ENCODE results near the gene SUPT5H.

SUPT5H gene

DNA sequence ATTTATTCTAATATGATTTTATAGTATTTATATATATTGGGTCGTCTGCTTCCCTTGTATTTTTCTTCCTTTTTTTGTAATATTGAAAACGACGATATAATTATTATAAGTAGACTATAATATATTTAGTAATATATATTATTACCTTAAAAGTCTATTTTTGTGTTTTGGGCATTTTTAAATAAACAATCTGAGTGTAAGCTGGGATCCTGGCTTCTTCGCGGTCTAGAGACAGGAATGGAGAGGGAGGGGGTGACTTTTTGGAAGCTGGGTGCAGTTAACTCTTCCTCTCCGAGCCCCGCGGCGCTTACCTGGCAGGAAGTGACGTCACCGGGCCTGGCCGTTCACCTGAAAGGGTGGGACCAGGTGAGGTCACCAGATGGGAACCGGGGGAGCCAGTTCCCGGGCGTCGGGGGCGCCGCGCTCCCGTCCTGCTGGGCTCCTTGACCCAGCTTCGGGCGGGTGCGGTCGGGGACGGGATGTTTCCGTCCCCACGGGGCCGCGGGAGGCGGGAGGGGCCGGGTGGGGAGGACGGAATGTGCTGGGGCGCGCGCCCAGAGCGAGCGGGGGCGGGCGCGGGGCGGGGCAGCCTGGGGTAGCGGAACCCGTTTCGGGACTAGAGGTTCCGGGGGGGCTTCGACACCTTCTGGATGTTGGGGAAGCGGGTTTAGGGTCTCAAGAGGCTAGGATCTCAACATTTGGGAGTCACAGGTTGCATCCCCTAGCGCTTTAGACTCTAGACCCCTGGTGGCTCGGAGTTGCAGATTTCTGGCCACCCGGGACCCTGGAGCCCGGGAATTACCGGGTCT lies 36.0 kb upstream of the SUPT5H start:
- peak; percentile 81 for DNase-seq

DNA sequence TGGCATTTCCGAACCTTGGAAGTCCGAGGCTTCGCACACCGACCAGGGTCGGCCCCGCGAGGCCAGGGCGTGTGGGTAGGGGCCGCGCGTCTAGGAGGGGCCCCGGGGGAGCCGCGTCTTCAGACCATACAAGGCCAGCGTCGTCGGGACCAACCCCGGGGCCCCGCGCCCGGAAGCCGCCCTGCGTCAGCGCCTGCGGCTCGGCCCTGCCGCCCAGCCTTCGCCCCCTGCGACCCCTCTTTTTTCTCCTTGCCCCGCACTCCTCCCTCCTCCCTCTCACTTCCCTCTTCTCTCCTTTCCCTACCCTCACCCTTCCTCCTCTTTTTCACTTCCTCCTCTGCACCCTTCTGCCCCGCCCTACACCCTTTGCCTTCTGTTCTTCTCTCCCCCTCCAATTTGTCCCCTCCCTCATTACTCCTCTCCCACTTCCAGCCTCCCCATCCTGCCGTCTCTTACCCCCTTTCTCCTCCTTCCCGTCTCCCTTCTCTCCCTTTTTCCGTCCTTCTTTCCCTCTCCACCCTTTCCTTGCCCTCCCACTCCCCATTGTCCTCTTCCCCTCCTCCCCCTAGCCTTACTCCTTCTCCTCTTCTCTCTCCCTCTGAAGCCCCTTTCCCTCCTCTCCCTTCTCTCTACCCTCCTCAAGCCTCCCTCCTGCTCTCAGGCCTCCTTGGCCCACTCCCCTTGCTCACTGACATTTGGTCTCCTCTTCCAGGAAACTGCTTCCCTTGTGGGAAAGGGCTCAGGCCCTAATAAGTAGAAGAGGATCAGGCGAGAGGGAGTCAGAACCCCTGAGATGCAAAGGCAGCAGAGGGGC lies 35.2 kb upstream of the SUPT5H start:
- DNase-seq = no peak

DNA sequence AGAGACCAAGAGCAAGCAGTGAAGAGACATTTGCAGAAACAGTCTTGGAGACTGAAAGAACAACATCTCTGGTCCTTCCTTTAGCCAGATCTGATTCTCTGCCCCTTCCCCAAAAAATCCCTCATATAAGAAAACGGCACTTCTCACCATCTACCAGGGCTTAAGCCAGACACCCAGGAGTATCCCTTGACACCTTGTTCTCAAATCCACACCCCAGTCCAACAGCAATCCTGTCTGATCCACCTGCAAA lies 34.6 kb upstream of the SUPT5H start:
- DNase-seq = no peak

GRCh38 chr19:39411081-39411831 lies 34.1 kb upstream of the SUPT5H start:
- no peak for DNase-seq

DNA sequence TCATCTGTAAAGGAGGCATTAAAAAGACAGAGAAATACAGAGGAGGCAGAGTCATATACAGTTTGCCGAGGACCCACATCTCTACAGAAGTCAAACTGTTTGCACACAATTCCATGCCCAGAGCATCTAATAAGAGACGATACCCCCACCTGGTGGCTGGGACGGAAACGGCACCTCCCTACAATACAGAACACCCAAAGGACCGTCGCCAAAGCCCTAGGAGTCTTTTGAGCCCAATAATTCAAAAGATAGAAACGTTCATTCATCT lies 33.6 kb upstream of the SUPT5H start:
- peak; percentile 85 for DNase-seq

DNA sequence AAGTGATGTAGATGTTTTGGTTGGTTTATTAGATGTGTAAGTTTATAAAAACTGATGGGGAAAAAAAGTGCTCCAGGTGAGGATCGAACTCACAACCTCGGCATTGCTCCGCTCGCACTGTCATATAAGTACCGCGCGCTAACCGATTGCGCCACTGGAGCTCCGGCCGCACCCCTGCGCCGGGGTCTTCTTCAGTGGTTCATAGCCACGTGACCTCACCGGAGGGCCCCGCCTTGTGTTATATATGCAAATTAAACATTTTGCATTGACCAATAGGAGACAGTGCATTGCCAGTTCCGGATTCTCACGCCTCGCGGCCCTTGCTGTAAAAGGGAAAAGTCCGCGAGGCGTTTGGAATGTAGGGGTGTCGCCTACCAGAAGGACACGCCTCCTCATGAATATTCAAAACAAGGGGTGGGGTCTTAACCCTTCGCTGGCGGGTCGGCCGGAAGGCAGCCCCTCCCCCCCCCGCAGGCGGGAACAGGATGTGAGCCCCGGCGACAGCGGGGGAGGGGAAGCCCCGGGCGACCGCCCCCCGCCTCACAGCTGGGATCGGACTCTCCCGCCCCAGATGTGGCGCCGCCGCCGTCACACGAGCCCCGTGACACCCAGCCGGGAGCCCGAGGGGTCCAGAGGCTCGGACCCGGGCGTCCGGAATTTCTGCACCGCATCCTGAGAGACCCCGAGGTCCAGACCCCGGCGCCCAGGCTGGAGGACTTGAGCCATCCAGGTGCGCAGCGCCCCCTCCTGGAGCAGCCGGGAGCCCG lies 33.1 kb upstream of the SUPT5H start, which contains the start of gene PLEKHG2:
Gene PLEKHG2 (plus strand): TSS at position 570 of the 767 bp plus-strand sequence. CDS start 1,418 bp downstream, outside the sequence.
- DNase-seq = peak; percentile 94

DNA sequence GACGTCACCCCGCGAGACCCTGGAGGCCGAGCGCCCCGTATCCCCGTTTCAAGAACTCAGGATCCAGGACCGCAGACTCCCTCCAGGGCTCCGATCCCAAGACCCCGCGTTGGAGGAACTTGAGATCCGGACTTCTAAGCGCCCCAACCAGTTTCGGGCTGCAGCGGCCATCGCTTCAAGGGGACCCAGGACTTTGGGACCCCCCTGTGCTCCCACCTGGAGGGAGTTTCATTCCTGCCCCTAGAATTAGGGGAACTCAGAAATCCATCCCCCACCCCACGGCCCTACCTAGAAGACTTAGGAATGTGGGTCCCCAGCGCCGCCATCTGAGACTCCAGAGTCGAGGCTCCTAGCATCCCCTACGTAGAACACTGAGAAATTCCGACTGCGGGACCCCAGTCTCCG lies 32.5 kb upstream of the SUPT5H start:
- DNase-seq = no peak

GRCh38 chr19:39413272-39413910 lies 32.0 kb upstream of the SUPT5H start:
- DNase-seq = no peak

DNA sequence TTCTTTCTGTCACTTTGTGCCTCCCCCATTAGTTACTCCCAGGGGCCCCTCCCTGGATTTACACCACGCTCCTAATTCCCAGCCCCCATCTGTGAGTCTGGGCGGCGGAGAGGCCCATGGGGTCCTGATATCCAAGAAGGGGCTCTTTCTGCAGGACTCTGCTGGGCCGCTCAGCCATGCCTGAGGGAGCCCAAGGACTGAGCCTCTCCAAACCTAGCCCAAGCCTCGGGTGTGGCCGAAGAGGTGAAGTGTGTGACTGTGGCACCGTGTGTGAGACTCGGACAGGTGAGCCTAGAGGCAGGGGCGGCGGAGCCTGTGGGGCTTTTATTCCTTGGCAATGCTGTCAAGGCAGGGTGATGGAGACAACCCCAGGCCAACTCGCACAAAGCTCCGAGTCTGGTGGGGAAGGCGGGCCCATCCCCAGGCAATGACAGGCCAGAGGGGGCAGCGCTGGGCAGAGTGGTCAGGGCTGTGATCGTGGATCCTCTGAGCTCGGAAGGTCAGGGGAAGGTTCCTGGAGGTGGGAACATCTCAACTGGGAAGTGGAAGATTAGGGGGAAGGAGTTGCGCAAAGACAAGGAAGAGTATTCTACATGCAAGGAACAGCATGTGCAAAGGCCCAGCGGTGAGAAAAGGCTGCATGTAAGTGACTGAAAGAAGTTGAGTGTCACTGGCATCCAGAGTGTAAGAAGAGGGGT lies 31.3 kb upstream of the SUPT5H start:
- DNase-seq = no peak

GRCh38 chr19:39415111-39416046 lies 30.0 kb upstream of the SUPT5H start:
- DNase-seq = no peak

GRCh38 chr19:39416152-39417120 lies 28.9 kb upstream of the SUPT5H start:
- DNase-seq = no peak

- no peak for DNase-seq
These were observed 27.8 kb upstream of the SUPT5H start for GRCh38 chr19:39417463-39418181.

DNA sequence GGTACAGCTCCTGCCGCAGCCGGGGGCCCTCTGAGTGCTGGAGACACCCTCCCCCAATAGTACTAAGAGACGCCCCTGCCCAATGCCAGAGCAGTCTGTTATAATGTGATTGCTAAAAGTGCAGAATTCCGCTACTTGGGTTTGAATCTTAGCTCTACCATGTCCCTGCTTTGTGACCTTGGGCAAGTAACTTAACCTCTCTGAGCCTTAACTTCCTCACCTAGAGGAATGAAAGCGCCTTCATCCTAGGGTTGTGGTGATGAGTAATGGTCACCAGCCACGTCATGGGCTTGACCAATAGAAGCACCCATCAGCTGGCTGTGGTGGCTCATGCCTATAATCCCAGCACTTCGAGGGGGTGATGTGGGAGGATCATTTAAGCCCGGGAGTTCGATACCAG lies 26.4 kb upstream of the SUPT5H start:
- no peak for DNase-seq

DNA sequence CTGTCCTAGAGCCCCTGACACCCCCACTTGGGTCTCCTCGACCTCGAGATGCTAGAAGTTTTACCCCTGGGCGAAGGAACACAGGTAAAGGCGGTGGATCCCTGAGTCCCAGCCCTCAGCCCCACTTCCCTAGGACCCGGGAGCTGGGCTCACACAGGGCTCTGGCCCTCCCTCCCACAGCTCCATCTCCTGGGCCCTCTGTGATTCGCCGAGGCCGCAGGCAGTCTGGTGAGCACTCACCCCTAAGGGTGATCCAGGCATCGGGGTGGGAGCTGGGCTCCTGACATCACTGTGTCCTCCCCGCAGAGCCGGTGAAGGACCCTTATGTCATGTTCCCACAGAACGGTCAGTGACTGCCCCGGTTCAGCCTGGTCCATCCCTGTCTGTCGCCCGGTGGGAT lies 24.6 kb upstream of the SUPT5H start:
- DNase-seq = no peak

- no peak for DNase-seq
These were observed 23.4 kb upstream of the SUPT5H start for GRCh38 chr19:39422020-39422419.

DNA sequence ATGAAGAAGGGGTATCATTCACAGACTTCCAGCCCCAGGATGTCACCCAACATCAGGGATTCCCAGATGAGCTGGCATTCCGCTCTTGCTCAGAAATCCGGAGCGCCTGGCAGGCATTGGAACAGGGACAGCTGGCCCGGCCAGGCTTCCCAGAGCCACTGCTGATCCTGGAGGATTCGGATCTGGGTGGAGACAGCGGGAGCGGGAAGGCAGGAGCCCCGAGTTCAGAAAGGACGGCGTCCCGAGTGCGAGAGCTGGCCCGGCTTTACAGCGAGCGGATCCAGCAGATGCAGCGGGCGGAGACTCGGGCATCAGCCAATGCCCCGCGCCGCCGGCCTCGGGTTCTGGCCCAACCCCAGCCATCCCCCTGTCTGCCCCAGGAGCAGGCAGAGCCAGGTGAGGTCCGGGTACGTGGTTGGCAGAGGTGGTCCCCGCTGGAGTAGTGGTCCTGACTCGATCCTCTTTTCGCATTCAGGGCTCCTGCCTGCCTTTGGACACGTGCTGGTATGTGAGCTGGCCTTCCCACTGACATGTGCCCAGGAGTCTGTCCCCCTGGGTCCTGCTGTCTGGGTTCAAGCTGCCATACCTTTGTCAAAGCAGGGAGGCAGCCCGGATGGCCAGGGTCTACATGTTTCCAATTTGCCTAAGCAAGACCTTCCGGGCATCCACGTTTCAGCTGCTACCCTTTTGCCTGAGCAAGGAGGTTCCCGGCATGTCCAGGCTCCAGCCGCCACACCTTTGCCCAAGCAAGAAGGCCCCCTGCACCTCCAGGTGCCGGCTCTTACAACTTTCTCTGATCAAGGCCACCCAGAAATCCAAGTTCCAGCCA lies 21.9 kb upstream of the SUPT5H start:
- no peak for DNase-seq

GRCh38 chr19:39424934-39425333 lies 20.4 kb upstream of the SUPT5H start:
- DNase-seq = no peak

DNA sequence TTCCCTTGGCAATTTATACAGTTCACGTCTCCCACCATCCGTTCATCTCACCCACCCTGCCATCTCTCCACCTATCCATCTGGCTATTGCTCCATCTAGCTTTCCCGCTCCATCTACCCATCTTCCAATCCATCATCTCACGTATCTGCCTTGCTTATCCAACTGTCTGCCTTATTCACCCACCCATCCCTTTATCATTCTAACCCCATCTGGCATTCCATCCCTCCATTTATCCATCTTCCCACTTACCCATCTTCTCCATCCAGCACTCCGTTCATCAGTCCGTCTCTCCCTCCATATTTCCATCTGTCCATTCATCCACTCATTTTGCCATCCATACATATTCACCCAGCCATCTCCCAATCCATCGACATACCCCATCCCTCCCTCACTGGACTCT lies 19.6 kb upstream of the SUPT5H start:
- DNase-seq = no peak
